T-helper 17 cell (primary cell): ENCODE data around the gene BDKRB1. TPM values are rescaled to one million over a fixed set of nuclear protein-coding genes. Genes with fewer than 3 reads are reported as not detected.

ENCODE experiments used
- ATAC-seq: fragments of 150-1000 bp; cut with Tn5 transposase; 2 replicates; pipeline ENCODE4 v1.10.0; 2021; ENCODE audit warnings: mild to moderate bottlenecking, moderate library complexity
- DNase-seq, 3 donors: peaks; one replicate each; pipeline versions ENCODE4 v3.0.0 to v3.0.0-alpha.2; 2020 to 2021
- H3K9me3 ChIP-seq: one replicate; pipeline ENCODE4 v1.7.0; 2013; ENCODE audit warnings: low read length, mild to moderate bottlenecking; ENCODE audit not compliant: control insufficient read depth, poor library complexity, severe bottlenecking
- H3K27ac Mint-ChIP-seq: one replicate; pipeline ENCODE4 v1.8.0; 2022; ENCODE audit warnings: mild to moderate bottlenecking, moderate library complexity, mixed read lengths
- H3K27me3 Mint-ChIP-seq: one replicate; pipeline ENCODE4 v1.8.0; 2022; ENCODE audit warnings: mixed read lengths
- H3K36me3 Mint-ChIP-seq: one replicate; pipeline ENCODE4 v1.8.0; 2022; ENCODE audit warnings: low read depth, mixed read lengths
- H3K4me1 Mint-ChIP-seq: one replicate; pipeline ENCODE4 v1.8.0; 2022; ENCODE audit warnings: mild to moderate bottlenecking, mixed read lengths
- H3K4me3 Mint-ChIP-seq: one replicate; pipeline ENCODE4 v1.8.0; 2022; ENCODE audit warnings: mild to moderate bottlenecking, moderate library complexity, mixed read lengths
- total RNA-seq, 4 donors: library from RNA in 2 of 4; stranded (reverse) in 2 of 4; gene quantifications; one replicate each; pipeline ENCODE4 v1.2.3 and lab custom pipeline; 2022 to 2026

The BDKRB1 gene
- total RNA-seq, 2 donors from 2014 or later = not detected

DNA sequence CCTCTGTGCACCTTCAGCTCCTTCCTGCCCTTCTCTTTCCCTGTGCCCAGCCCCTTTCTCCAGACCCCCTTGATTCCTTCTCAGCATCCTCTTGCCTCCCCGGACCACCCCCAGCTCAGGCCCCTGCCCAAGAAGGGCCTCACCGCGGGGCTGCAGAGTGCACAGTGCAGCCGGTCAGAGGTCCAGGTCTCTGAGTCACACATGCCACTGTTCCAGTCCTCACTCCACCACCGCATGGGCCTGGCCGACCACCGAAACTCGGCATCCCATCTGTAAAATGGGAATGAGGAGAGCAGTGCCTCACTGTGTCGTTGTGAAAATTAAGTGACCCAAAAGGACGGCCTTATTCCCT is 13.3 kb downstream of the BDKRB1 start:
- H3K27me3 Mint-ChIP-seq = peaks cover 33% of the 10 kb centered on the region
- DNase-seq (no peak), ATAC-seq (no peak)
- H3K27ac Mint-ChIP-seq = no peak overlapping the region
- H3K36me3 Mint-ChIP-seq = peaks cover 6% of the 10 kb centered on the region
- H3K9me3 ChIP-seq = no peaks in the 10 kb centered on the region
- H3K4me1 Mint-ChIP-seq = peaks cover 3% of the 10 kb centered on the region
- no peak overlapping the region for H3K4me3 Mint-ChIP-seq

DNA sequence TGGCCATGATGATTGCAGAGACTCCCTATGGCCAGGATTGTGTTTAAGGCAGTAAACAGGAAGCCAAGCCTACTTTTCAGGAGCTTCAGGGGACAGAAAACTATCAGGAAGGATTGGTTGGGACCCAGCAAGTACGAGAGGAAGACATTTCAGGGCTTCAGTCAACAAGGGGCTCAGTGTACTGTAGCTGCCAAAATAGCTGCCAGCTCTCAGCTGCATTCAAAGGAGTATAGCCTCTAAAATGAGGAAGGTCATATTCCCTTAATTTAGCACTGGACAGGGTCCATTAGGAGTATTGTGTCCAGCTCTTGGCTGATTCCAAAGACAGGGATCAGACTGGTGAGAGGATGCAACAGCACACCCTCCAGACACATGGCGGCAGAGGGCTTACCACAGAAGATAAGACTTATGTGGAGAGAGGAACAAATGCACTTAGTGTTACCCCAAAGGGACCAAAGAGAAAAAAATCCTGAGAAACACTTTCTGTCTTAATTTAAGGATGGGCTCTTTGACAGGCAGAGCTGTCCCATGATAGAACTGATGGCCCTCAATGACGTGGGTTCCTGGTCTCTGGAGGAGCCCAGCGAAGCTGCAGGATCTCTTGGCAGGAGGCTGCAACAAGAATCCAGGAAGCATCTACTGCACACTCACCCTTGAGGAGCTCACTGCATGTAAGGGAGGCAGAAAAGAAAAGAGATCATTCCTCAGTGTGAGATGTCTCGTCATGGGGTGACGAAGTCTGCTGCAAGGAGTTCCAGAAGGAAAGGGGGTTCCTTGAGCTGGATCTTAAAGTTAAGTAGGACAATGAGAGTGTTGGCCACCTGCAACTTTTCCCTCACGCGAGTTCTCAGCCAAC is 14.8 kb downstream of the BDKRB1 start:
- H3K27me3 Mint-ChIP-seq = peaks cover 28% of the 10 kb centered on the region
- DNase-seq (no peak), ATAC-seq (no peak)
- no peak overlapping the region for H3K27ac Mint-ChIP-seq
- peaks cover 3% of the 10 kb centered on the region for H3K4me1 Mint-ChIP-seq
- H3K36me3 Mint-ChIP-seq = peaks cover 6% of the 10 kb centered on the region
- no peaks in the 10 kb centered on the region for H3K9me3 ChIP-seq
- no peak overlapping the region for H3K4me3 Mint-ChIP-seq

DNA sequence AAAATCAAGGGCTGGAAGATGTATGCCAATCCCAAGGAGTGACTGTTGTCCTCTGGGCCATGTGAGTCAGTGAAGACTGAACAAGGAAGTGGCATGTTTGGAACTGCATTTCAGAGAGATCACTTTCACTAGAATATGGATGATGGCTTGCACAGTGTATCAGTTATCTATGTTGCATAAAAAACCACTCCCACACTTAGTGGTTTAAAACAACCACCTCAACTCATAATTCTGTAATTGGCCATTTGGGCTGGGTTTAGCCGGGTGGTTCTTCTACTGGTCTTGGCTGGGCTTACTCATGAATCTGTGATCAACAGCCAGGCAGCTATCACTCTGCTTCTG is 15.4 kb downstream of the BDKRB1 start:
- H3K27me3 Mint-ChIP-seq = peaks cover 22% of the 10 kb centered on the region
- ATAC-seq = no peak
- no peak overlapping the region for H3K4me3 Mint-ChIP-seq
- peaks cover 3% of the 10 kb centered on the region for H3K36me3 Mint-ChIP-seq
- H3K4me1 Mint-ChIP-seq = peaks cover 3% of the 10 kb centered on the region
- no peaks in the 10 kb centered on the region for H3K9me3 ChIP-seq
- DNase-seq = no peak
- no peak overlapping the region for H3K27ac Mint-ChIP-seq

DNA sequence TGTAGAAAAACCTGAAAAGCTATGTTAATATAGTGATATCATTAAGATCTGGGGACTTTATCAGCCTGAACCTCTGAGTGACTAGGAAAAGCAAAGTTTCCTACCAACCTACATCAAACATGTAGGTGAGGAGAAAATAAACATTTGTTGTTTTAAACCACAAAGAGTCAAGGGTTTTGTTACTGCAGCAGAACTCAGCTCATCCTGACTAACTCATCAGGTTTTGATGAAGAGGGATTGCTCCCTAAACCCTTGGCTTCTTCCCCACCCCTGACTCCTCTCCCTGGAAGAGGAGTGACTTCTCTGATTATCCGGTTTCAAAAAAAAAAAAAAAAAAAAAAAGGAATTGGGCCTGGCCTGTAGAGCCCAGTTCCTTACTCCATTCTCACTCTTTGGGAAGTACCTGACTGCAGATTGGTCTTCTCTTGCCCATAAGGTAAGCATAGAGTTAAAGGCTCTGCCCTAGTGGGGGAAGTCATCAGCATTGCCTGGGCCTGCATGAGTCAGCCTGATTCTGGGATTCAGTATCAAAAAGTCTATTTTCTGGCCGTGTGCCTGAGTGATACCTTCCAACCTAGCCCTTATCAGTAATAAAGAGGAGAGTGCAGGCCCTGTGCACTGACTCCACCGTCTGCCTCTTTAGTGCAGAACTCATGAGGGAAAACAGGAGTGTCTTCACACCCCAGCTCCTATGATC is 16.9 kb downstream of the BDKRB1 start:
- Mint-ChIP-seq H3K4me1 (no peaks in the 10 kb centered on the region), H3K4me3 (no peak overlapping the region), H3K27ac (no peak overlapping the region), H3K27me3 (peaks cover 9% of the 10 kb centered on the region), H3K36me3 (no peaks in the 10 kb centered on the region)
- H3K9me3 ChIP-seq = peaks cover 2% of the 10 kb centered on the region
- DNase-seq = no peak
- no peak for ATAC-seq

DNA sequence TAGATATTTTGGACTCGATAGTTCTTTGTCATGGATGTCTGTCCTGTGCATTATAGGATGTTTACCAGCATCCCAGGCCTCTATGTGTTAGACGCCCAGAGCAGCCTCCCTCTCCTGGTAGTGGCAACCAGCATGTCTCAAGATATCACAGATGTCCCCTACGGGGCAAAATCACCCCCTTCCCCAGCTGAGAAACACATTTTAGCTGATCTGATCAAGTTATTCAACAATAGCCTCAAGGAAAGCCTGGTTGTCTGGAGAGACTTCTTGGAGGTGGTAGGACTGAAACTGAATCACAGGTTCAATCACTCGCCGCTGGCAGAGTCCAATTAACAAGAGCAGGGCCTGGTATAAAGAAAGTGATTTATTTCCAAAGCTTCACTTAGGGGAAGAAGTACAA is 17.6 kb downstream of the BDKRB1 start:
- Mint-ChIP-seq H3K27me3 (peaks cover 7% of the 10 kb centered on the region), H3K4me3 (no peak overlapping the region), H3K36me3 (no peaks in the 10 kb centered on the region), H3K27ac (no peak overlapping the region), H3K4me1 (no peaks in the 10 kb centered on the region)
- H3K9me3 ChIP-seq = peaks cover 4% of the 10 kb centered on the region
- no peak for ATAC-seq
- DNase-seq = no peak

DNA sequence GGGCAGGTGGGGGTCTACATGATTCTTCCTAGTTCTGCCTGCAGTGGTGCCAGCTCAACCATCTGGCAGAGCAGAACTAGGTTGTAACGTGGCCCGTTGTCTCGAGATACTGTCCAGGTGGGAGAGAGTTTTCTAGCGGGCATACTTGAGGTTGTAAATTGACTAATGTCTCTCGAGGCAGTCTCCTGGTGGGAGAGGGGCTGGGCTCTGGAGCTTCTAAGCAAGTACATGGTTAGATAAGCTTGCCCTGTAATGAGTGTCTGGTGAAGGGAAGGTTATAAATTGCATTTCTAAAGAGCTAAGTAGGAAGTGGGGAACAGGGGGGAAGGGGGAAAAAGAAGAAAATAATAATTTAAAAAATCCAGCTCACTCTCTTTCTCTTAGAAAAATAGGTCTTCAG is 18.1 kb downstream of the BDKRB1 start:
- H3K9me3 ChIP-seq = peaks cover 4% of the 10 kb centered on the region
- H3K36me3 Mint-ChIP-seq = no peaks in the 10 kb centered on the region
- no peak for ATAC-seq
- H3K4me1 Mint-ChIP-seq = no peaks in the 10 kb centered on the region
- no peak overlapping the region for H3K4me3 Mint-ChIP-seq
- H3K27ac Mint-ChIP-seq = no peak overlapping the region
- peaks cover 7% of the 10 kb centered on the region for H3K27me3 Mint-ChIP-seq
- no peak for DNase-seq

DNA sequence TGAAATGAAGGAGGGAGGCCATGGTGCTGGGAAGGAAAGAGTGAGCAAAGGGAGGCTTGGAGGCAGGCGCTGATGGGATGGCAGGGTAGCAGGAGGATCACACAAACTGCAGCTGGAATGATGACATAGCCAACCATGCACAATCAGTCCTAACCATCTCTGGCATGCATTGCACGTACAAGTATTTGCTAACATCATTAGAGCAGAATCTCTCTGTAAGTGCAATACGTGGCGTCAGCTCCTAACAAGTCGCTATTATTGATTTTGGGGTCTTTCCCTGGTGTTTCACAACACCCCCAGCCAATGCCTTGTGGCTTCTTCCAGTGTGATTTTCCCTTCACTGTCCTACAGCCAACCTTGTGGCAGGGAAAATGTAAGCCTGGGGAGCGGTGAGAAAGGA is 18.5 kb downstream of the BDKRB1 start:
- Mint-ChIP-seq H3K4me3 (no peak overlapping the region), H3K27ac (peak overlapping the region; percentile 47), H3K36me3 (peaks cover 3% of the 10 kb centered on the region), H3K27me3 (peaks cover 4% of the 10 kb centered on the region), H3K4me1 (no peaks in the 10 kb centered on the region)
- ATAC-seq (no peak), DNase-seq (no peak)
- H3K9me3 ChIP-seq = peaks cover 4% of the 10 kb centered on the region

DNA sequence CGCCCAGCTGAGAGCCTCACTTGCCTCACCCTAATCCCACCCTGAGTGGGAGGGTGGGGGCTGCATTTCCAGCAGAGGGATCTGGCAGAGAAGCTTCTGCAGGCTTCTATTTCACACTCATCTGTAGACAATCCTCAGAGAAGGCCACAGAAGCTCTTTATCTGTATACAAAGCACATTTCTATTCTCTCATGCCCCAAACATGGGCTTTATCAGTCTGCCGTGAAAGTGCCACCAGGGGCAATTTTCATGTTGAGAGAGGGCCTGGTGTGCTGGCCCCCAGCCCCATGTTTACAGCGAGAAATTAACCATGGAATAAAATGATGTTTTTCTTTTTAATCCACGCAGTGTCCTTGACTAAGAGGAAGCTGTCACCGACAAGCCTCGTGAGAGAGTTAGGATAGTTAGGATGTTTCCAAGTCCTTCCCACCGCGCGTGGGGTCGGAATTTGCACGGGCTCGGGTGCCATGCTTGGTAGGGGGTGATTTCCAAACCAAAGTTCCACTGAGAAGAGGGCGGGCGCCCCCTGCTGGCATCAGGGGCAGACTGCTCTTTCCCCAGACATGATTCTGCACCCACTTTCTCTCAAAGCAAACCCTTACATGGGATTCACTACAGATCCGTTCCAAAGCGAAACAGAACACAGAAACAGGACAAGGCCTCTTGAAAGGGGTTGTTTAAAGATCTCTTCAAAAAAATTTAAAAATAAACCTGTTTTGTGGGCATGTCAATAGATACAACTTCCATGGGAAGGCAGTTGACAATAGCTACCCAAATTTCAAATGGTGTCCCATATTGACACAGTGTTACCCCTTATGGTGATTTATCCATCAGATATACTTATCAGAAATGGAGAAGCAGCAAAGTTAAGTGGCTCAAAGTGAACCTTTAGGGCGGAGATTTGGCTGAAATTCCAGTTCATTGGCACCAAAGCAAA is 19.4 kb downstream of the BDKRB1 start:
- Mint-ChIP-seq H3K36me3 (peaks cover 3% of the 10 kb centered on the region), H3K27ac (peak overlapping the region; percentile 47), H3K4me1 (no peaks in the 10 kb centered on the region), H3K4me3 (no peak overlapping the region), H3K27me3 (no peaks in the 10 kb centered on the region)
- peak; percentile 54 for ATAC-seq
- peaks cover 4% of the 10 kb centered on the region for H3K9me3 ChIP-seq
- peak; percentile 38 to 74 (median 49) for DNase-seq

DNA sequence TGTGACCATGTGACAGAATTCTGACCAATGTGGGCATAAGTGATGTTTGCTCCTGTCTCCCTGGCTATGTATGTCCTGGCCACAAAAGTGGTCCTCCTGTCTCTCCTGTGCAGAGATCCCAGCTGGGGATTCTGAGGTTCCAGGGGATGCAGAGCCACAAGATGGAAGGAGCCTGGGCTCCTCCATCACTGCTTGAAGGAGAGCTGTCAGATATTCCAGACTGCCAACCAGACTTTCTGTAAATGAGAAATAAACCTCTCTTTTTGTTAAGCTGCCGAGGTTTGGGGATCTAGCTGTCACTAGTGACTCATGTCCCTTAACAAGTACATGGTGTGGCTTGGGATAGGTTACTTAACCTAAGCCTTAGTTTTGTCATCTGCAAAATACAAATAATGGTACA is 21.9 kb downstream of the BDKRB1 start:
- peaks cover 4% of the 10 kb centered on the region for H3K9me3 ChIP-seq
- ATAC-seq (no peak), DNase-seq (no peak)
- Mint-ChIP-seq H3K27me3 (no peaks in the 10 kb centered on the region), H3K4me1 (no peaks in the 10 kb centered on the region), H3K36me3 (peaks cover 3% of the 10 kb centered on the region), H3K4me3 (no peak overlapping the region), H3K27ac (no peak overlapping the region)

DNA sequence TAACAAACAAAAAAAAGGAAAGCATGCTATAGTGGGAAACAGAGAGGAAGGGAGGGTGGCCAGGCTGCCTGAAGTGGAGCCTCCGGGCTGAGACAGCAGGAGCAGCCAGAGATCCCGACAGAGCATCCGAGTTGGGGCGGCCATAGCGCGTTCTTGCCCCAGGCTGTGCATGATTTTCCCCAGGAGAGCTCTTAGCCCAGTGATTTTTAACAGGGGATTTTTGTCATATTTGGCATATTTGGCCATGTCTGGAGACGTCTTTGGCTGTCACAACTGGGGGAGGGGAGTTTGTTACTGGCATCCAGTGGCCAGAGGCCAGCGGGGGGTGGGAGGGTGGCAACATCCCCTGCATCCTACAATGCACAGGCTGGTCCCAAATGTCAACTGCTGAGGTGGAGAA is 23.6 kb downstream of the BDKRB1 start:
- Mint-ChIP-seq H3K4me3 (no peak overlapping the region), H3K36me3 (peaks cover 5% of the 10 kb centered on the region), H3K27me3 (no peaks in the 10 kb centered on the region), H3K27ac (no peak overlapping the region), H3K4me1 (no peaks in the 10 kb centered on the region)
- DNase-seq (no peak), ATAC-seq (no peak)
- H3K9me3 ChIP-seq = peaks cover 4% of the 10 kb centered on the region

DNA sequence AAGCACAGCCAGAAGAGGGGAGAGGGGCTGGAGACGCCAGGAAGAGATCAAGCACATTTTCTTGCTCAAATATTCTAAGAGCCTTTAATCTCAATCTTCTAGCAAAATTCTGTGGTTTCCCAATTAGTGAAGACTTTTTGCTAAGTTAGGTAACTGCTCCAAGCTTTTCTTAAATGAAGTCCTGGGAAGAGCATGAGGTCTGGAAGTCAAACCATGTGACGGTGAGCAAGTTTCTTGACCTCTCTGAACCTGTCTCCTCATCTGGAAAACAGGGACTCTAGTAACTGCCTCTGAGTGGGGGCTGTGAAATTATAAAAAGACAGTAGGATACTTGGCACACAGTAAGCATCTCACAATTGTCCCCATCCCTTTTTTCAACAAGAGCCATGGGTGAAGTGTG is 24.1 kb downstream of the BDKRB1 start:
- no peaks in the 10 kb centered on the region for H3K27me3 Mint-ChIP-seq
- no peak for DNase-seq
- ATAC-seq = no peak
- no peaks in the 10 kb centered on the region for H3K4me1 Mint-ChIP-seq
- no peak overlapping the region for H3K4me3 Mint-ChIP-seq
- H3K9me3 ChIP-seq = peaks cover 4% of the 10 kb centered on the region
- no peak overlapping the region for H3K27ac Mint-ChIP-seq
- peaks cover 8% of the 10 kb centered on the region for H3K36me3 Mint-ChIP-seq

DNA sequence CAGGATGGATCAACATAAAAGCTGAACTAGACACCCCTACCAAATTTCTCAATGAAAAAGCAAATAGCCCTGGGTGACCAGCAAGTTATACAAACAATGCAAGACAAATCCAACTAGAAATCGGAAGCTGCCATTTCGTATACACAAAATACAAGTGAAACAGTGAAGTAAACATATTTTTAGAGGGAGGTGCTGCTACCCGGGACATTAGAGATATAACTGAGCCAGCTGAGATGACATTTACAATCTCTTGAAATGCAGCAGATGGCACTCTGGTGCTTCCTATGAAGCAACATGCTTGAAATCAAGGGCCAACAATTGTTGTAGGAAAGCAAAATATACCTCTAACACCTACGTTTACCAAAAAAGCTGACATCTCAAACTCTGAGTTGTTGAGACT is 25.5 kb downstream of the BDKRB1 start:
- Mint-ChIP-seq H3K27me3 (no peaks in the 10 kb centered on the region), H3K36me3 (peaks cover 10% of the 10 kb centered on the region), H3K27ac (no peak overlapping the region), H3K4me1 (no peaks in the 10 kb centered on the region), H3K4me3 (no peak overlapping the region)
- no peak for ATAC-seq
- DNase-seq = no peak
- H3K9me3 ChIP-seq = peaks cover 4% of the 10 kb centered on the region

DNA sequence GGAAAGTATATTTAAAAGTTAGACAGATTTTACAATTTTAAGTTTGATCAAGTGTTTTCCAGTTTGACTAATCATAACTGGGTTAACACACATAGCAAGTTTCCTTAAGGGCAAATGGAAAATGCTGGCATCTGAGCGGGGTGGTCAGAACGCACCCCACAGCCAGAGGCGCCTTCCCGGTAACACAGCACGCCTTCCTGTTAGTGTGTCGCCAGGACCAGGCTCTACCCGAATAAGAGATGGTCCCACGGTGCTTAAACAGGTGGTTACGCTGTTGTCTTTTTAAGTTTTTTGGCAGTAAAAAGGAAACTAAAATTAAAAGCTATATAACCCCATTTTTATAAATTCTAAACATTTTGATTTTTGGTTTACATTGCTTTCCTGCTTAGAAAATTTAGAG is 28.0 kb downstream of the BDKRB1 start:
- H3K27ac Mint-ChIP-seq = peak overlapping the region; percentile 49
- H3K27me3 Mint-ChIP-seq = no peaks in the 10 kb centered on the region
- H3K4me1 Mint-ChIP-seq = peaks cover 2% of the 10 kb centered on the region
- H3K9me3 ChIP-seq = no peaks in the 10 kb centered on the region
- H3K4me3 Mint-ChIP-seq = no peak overlapping the region
- DNase-seq = no peak
- ATAC-seq = no peak
- H3K36me3 Mint-ChIP-seq = peaks cover 14% of the 10 kb centered on the region
